Suppressor macrophage (primary cell): Measurements from ENCODE around the gene GOLIM4.
A peak's percentile ranks its signal among the peaks of the same experiment; 100 is the strongest.
"Not testable (repeated sequence)": the region's sequence is repeated elsewhere in the genome, so short reads cannot be mapped to it uniquely, and the experiment has no call there.

ENCODE experiments used
- DNase-seq, 4 experiments: peaks; one replicate each; pipeline ENCODE4 v3.0.0-alpha.2; 2020 to 2022
- total RNA-seq, 17 experiments: gene quantifications; one replicate each; lab custom pipeline; 2026; ENCODE audit warnings: mixed read lengths in 6 of 17, inconsistent platforms in 3 of 17; lab: John Stamatoyannopoulos, UW

Gene GOLIM4, protein sequence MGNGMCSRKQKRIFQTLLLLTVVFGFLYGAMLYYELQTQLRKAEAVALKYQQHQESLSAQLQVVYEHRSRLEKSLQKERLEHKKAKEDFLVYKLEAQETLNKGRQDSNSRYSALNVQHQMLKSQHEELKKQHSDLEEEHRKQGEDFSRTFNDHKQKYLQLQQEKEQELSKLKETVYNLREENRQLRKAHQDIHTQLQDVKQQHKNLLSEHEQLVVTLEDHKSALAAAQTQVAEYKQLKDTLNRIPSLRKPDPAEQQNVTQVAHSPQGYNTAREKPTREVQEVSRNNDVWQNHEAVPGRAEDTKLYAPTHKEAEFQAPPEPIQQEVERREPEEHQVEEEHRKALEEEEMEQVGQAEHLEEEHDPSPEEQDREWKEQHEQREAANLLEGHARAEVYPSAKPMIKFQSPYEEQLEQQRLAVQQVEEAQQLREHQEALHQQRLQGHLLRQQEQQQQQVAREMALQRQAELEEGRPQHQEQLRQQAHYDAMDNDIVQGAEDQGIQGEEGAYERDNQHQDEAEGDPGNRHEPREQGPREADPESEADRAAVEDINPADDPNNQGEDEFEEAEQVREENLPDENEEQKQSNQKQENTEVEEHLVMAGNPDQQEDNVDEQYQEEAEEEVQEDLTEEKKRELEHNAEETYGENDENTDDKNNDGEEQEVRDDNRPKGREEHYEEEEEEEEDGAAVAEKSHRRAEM
- total RNA-seq: 26.1 to 134 (median 72.1) reads per million in 17 experiments

GRCh38 chr3:168095611-168096209 lies at the start of gene GOLIM4:
TSS of gene GOLIM4 (minus strand) at chr3:168095924. CDS start at chr3:168095285, 639 bp downstream.
- DNase-seq: peak; percentile 96 to 99 (median 98)

DNA sequence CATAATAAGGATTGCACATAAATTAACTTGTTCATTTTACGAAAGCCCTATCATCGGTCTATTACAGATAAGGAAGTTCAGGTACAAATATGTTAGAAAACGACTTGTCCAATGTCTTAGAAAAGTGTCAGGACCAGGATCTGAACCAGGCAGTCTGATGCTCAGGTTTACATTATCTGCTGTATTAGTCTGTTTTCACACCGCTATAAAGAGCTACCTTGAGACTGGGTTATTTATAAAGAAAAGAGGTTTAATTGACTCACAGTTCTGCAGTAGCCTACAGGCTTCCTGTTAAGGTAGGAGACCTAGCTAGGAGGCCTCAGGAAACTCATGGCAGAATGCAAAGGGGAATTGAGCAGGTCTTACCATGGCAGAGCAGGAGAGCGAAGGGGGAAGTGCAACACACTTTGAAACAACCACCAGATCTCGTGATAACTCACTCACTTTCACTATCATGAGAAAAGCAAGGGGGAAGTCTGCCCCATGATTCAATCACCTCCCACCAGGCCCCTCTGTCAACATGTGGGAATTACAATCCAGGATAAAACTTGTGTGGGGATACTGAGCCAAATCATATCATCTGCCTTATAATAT lies 45.8 kb upstream of the GOLIM4 start:
- peak; percentile 30 to 63 (median 55) for DNase-seq

- DNase-seq: no peak
These were observed 44.2 kb upstream of the GOLIM4 start for GRCh38 chr3:168139947-168140346.

GRCh38 chr3:168138421-168138820 lies 42.7 kb upstream of the GOLIM4 start:
- no peak for DNase-seq

DNA sequence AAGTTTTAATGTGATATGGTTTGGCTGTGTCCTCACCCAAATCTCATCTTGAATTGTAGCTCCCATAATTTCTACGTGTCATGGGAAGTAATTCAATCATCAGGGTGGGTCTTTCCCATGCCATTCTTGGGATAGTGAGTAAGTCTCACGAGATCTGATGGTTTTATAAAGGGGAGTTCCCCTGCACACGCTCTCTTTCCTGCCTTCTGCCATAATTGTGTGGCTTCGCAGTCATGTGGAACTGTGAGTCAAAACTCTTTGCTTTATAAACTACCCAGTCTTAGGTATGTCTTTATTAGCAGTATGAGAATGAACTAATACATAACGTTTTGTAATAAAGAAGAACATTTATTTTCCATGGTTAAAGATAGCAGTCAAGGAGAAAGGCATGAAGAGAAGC lies 39.2 kb upstream of the GOLIM4 start:
- peak in 3 of 4 experiments; percentile 15 to 28 (median 22) for DNase-seq

DNA sequence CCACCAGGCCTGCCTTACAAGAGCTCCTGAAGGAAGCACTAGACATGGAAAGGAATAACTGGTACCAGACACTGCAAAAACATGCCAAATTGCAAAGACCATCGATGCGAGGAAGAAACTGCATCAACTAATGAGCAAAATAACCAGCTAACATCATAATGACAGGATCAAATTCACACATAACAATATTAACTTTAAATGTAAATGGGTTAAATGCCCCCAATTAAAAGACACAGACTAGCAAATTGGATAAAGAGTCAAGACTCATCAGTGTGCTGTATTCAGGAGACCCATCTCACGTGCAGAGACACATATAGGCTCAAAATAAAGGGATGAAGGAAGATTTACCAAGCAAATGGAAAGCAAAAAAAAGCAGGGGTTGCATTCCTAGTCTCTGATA lies 34.5 kb upstream of the GOLIM4 start:
- not testable (repeated sequence) for DNase-seq

GRCh38 chr3:168128463-168128862 lies 32.7 kb upstream of the GOLIM4 start:
- not testable (repeated sequence) for DNase-seq

DNA sequence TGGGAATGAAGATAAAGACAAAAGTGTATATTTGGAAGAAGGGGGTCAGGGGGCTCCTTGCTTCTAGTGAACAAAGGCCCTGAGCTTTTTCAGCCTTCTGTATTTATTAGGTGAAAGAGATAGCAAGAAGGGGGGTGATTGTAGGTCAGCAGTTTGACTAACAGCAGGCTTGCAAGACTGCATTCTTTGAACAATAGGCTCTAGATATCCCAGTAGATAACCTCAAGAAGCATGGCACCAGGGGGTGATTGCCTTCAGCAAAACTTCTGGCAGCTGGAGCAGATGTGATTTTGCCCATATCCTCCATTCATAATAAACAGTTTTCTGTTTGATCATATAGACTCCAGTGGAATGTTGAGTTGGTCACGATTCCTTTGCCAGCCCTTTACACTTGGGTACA lies 31.7 kb upstream of the GOLIM4 start:
- DNase-seq: no peak

GRCh38 chr3:168124791-168125190 lies 29.1 kb upstream of the GOLIM4 start:
- DNase-seq: no peak

GRCh38 chr3:168124291-168124690 lies 28.6 kb upstream of the GOLIM4 start:
- DNase-seq: peak in 2 of 4 experiments; percentile 58 to 65

DNA sequence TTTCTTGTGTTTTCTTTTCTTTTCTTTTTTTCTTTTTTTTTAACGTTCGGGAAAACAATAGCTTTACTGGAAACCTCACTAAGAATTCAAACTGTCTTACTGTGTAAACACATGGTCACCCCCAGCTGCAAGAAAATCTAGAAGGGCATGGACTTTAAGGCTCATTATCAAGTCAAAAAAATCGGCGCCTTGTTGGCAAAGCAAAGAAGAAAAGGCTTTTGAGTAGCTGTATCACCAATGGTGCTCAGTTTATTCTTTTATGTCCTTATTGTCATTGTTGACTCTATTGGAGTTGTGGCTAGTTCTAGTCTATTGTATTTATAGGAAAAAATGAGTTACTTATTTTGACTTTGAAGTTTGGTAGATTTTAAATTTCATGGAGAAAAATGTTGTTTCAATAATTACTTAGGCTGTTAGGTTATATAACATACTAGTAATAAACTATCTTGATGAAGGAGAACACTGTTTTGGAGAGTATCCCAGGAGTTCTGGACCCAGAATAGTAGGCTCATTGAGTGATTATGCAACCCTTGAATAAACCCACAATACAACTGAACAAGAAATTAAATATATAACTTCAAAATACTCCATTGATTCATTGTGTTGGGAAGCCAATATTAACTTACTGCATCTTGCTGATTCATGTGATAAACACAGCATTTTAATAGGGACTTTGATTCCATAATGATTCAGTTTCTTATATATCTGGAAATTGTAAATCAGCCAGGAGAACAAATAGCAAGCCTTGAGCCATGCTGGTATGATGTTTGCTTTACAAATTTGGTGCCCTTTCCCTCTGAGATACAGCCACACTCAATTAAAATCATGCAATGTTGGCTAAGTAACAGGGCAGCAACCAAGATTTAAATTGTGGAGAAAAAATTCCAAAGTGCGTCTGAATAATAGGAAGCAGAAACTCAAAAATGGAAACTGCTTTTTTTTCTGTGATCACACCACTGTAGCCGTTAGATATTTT lies 27.8 kb upstream of the GOLIM4 start:
- DNase-seq: no peak

DNA sequence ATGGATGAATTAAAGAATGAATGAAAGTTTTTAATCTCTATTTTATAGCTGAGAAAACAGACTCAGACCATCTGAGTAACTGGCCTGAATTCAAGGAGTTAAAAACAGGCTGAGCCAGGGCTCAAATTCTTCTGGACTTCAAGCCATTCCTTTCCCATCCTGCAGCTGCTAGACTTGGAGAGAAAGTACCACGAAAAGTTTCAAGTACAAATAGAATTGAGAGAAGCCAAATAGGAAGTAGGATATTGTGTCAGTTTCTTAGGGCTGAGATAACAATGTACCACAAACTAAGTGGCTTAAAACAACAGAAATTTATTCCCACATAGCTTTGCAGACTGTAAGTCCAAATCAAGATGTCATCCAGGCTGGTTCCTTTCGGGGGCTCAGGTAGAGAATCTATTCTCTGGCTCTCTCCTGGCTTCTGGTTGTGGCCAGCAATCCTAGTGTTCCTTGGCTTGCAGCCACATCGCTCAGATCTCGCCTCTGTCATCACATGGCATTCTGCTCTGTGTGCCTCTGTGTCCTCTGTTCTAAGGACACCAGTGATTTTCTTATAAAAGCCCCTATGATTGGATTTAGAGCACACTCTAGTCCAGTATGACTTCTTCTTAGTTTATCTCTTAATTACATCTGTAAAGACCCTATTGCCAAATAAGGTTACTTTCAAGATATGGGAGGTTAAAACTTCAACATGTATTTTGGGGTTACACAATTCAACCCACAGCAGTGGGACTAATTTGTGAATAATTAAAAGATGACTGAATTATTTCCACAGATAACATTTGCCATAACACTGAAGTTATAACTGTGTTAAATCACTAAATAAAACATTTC lies 25.7 kb upstream of the GOLIM4 start:
- no peak for DNase-seq

- peak in 1 of 4 experiments; percentile 4 for DNase-seq
These were observed 22.2 kb upstream of the GOLIM4 start for GRCh38 chr3:168117853-168118313.

DNA sequence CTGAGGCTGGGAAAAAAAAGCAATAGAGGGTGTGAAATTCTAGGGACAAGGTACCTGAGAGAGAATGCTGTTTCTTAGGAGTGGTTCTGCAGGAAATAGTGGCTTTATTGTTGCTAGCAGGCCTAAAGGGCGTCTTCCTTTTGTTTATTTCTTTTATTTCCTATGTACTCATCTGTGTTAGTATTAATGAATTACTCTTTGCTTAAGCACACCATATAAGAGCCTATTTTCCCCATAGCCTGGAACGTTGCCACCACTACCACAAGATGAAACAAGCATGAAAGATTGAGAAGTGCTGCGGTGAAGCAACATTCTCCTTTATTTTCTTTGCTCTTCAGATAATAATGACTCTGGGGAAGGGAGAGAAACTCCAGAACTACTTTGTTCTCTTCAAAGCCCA lies 21.3 kb upstream of the GOLIM4 start:
- no peak for DNase-seq

- no peak for DNase-seq
These were observed 20.6 kb upstream of the GOLIM4 start for GRCh38 chr3:168116279-168116678.

DNA sequence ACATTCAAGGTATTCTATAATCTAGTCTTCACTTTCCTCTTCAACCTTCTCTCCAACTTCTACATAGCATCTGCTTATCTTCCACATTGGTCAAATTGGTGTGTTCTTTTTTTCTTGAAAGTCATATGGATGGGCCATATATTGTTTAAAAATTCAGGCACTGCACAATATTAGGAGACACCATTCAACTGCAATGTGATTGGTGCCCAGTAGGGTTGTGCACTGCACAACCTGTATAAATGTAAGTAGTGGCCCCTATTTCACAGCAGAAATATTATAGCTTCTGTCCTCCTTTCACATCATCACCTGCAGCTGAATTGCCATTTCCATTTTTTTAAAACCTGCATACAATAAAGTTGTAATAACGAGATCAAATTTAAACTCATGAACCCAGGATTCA lies 18.1 kb upstream of the GOLIM4 start:
- no peak for DNase-seq

GRCh38 chr3:168112894-168113293 lies 17.2 kb upstream of the GOLIM4 start:
- DNase-seq: no peak

GRCh38 chr3:168104361-168104760 lies 8.6 kb upstream of the GOLIM4 start:
- no peak for DNase-seq

GRCh38 chr3:168102735-168103410 lies 7.1 kb upstream of the GOLIM4 start:
- DNase-seq: no peak
